HG02973 (cell line): Measurements from ENCODE around the gene SIL1.
"Not testable (repeated sequence)": the region's sequence is repeated elsewhere in the genome, so short reads cannot be mapped to it uniquely, and the experiment has no call there.

Source experiments
- ATAC-seq: cut with Tn5 transposase; IDR thresholded peaks from one replicate; pipeline ENCODE4 v1.9.1; 2021; ENCODE audit warnings: moderate library complexity; ENCODE audit not compliant: unreplicated experiment

The SIL1 gene

GRCh38 chr5:139205124-139205523, 7.0 kb upstream of the SIL1 start:
- ATAC-seq, result no peak

GRCh38 chr5:139204196-139204595, 6.0 kb upstream of the SIL1 start:
- no peak for ATAC-seq

GRCh38 chr5:139199321-139199720, 1.2 kb upstream of the SIL1 start:
- no peak for ATAC-seq

GRCh38 chr5:139196296-139196956, 1.7 kb downstream of the SIL1 start:
- ATAC-seq, result no peak

GRCh38 chr5:139194486-139194885, 3.7 kb downstream of the SIL1 start:
- no peak for ATAC-seq

GRCh38 chr5:139193928-139194327, 4.2 kb downstream of the SIL1 start:
- no peak for ATAC-seq

GRCh38 chr5:139192906-139193305, 5.3 kb downstream of the SIL1 start:
- not testable (repeated sequence) for ATAC-seq

GRCh38 chr5:139191954-139192353, 6.2 kb downstream of the SIL1 start:
- not testable (repeated sequence) for ATAC-seq

GRCh38 chr5:139190125-139190524, 8.0 kb downstream of the SIL1 start:
- ATAC-seq, result no peak

- no peak for ATAC-seq
These were observed 9.5 kb downstream of the SIL1 start for GRCh38 chr5:139188558-139189270.

GRCh38 chr5:139186752-139187326, 11.3 kb downstream of the SIL1 start:
- ATAC-seq, result no peak

- ATAC-seq, result no peak
These were observed 11.9 kb downstream of the SIL1 start for GRCh38 chr5:139186261-139186660.

- no peak for ATAC-seq
These were observed 12.6 kb downstream of the SIL1 start for GRCh38 chr5:139185589-139185988.

- ATAC-seq, result no peak
These were observed 14.7 kb downstream of the SIL1 start for GRCh38 chr5:139183502-139183901.

GRCh38 chr5:139182528-139183296, 15.5 kb downstream of the SIL1 start:
- no peak for ATAC-seq

- no peak for ATAC-seq
These were observed 16.2 kb downstream of the SIL1 start for GRCh38 chr5:139181835-139182452.

- no peak for ATAC-seq
These were observed 16.8 kb downstream of the SIL1 start for GRCh38 chr5:139181322-139181730.

GRCh38 chr5:139180850-139181249, 17.3 kb downstream of the SIL1 start:
- no peak for ATAC-seq

- not testable (repeated sequence) for ATAC-seq
These were observed 18.2 kb downstream of the SIL1 start for GRCh38 chr5:139179778-139180513.

GRCh38 chr5:139178935-139179334, 19.2 kb downstream of the SIL1 start:
- ATAC-seq, result no peak
